Stomach (tissue), 9 donors: ENCODE results near the gene PRKCE. TPM values are rescaled to one million over a fixed set of nuclear protein-coding genes. Genes with fewer than 3 reads are reported as not detected.

Source experiments
- DNase-seq, 2 donors: peaks; one replicate each; pipeline versions ENCODE4 v3.0.0 to v3.0.0-alpha.2; 2013 to 2019
- H3K27ac ChIP-seq, 5 donors: fragments of 200-600 bp in 4 of 5; sonication (generic) in 4 of 5; one replicate each; pipeline ENCODE4 v1.5.1; 2013 to 2019; ENCODE audit warnings: mild to moderate bottlenecking in 1 of 5, moderate library complexity in 1 of 5
- H3K27me3 ChIP-seq, 3 donors: fragments of 200-600 bp; sonication (generic); one replicate each; pipeline ENCODE4 v1.5.1; 2017 to 2019; ENCODE audit warnings: mixed run types in 1 of 3
- H3K36me3 ChIP-seq, 4 donors: fragments of 200-600 bp; sonication (generic); 1 replicate in 3 of 4; 2 replicates in 1 of 4; pipeline ENCODE4 v1.5.1; 2016 to 2019
- H3K4me1 ChIP-seq, 4 donors: fragments of 200-600 bp; sonication (generic); one replicate each; pipeline ENCODE4 v1.5.1; 2016 to 2019
- H3K4me3 ChIP-seq, 4 donors: fragments of 200-600 bp; sonication (generic) in 3 of 4; one replicate each; pipeline ENCODE4 v1.5.1; 2016 to 2019; ENCODE audit warnings: mild to moderate bottlenecking in 1 of 4
- H3K9me3 ChIP-seq, 4 donors: fragments of 200-600 bp; sonication (generic); one replicate each; pipeline ENCODE4 v1.5.1; 2016 to 2019
- CTCF ChIP-seq, 7 experiments: fragments of 450-650 bp in 4 of 7; fragments of 200-600 bp in 3 of 7; sonication (generic) in 3 of 7; IDR thresholded peaks; one replicate each; pipeline ENCODE4 v1.5.1; 2016 to 2019; ENCODE audit warnings: antibody characterized with exemption in 7 of 7, control low read depth in 2 of 7, mild to moderate bottlenecking in 1 of 7
- EP300 ChIP-seq: sonication (generic); formaldehyde crosslinking; IDR thresholded peaks from one replicate; pipeline ENCODE4 v1.6.1; 2017; ENCODE audit warnings: antibody characterized with exemption
- POLR2A ChIP-seq, 4 donors: fragments of 450-650 bp; IDR thresholded peaks; one replicate each; pipeline ENCODE4 v1.6.1; 2016; ENCODE audit warnings: antibody characterized with exemption in 4 of 4, control low read depth in 2 of 4, mild to moderate bottlenecking in 1 of 4, moderate library complexity in 1 of 4
- POLR2AphosphoS5 ChIP-seq, 3 donors: sonication (generic); formaldehyde crosslinking; IDR thresholded peaks; one replicate each; pipeline ENCODE4 v1.6.1; 2016; ENCODE audit warnings: antibody characterized with exemption in 3 of 3
- WGBS, 5 donors: extraction: QIAGEN DNeasy Blood & Tissue Kit in 3 of 5; methylation state at CpG; one replicate each; pipeline versions ENCODE4 v1.1.5 to v1.1.7; 2013 to 2018; 5-methylcytosine and 5-hydroxymethylcytosine counted together
- intact Hi-C: fragments of 100-400 bp; cut with DNase I; formaldehyde crosslinking; loops from one replicate; pipeline ENCODE4 v1.15.1; 2023; ENCODE audit warnings: low total_unique reads
- polyA plus RNA-seq, 3 donors: library from polyadenylated mRNA; stranded (reverse); fragments of 200-250 nt; gene quantifications; one replicate each; pipeline ENCODE4 v1.2.3, GENCODE V29; 2013
- total RNA-seq, 5 donors: library from RNA; depleted of rRNA; stranded (reverse); fragments of >200 nt; gene quantifications; one replicate each; pipeline versions ENCODE4 v1.1.0 to v1.2.3, GENCODE V29; 2014 to 2016
- donor health status: healthy with polysubstance abuse.
- donor health status: Bipolar disorder and iron deficiency.
- donor health status: healthy.

Gene PRKCE
- total and polyA plus RNA-seq, 8 donors = 2.0 to 92.0 (median 10.0) TPM

- TF ChIP-seq EP300 (no peak), POLR2AphosphoS5 (IDR thresholded peaks at IDR 0.05) (no peak), CTCF (IDR thresholded peaks at IDR 0.05) (no peak), POLR2A (IDR thresholded peaks at IDR 0.05) (no peak)
- 53 to 87% (median 57%) methylated on average over 3 of the region's 3 CpGs for WGBS, 5 donors
- Histone ChIP-seq H3K4me3 (no peak overlapping the region), H3K4me1 (peaks cover 0 to 14% (median 6%) of the 10 kb centered on the region in 4 donors), H3K27ac (no peak overlapping the region), H3K9me3 (no peaks in the 10 kb centered on the region), H3K36me3 (peaks cover 6 to 48% (median 25%) of the 10 kb centered on the region in 4 donors), H3K27me3 (no peaks in the 10 kb centered on the region)
- no peak for DNase-seq
- intact Hi-C loops = no loop called here
These were observed 361.3 kb downstream of the PRKCE start for GRCh38 chr2:46012618-46013240.

GRCh38 chr2:46013726-46014125 lies 362.3 kb downstream of the PRKCE start:
- H3K4me3 ChIP-seq = no peak overlapping the region
- no peak for DNase-seq
- no peaks in the 10 kb centered on the region for H3K9me3 ChIP-seq
- no peaks in the 10 kb centered on the region for H3K27me3 ChIP-seq
- H3K27ac ChIP-seq = no peak overlapping the region
- H3K36me3 ChIP-seq = peaks cover 6 to 40% (median 17%) of the 10 kb centered on the region in 4 donors
- 92 to 98% (median 97%) methylated on average over 5 of the region's 5 CpGs for WGBS, 5 donors
- H3K4me1 ChIP-seq = peaks cover 0 to 14% (median 6%) of the 10 kb centered on the region in 4 donors
- intact Hi-C loops = no loop called here
- TF ChIP-seq POLR2A (IDR thresholded peaks at IDR 0.05) = no peak
- TF ChIP-seq CTCF (IDR thresholded peaks at IDR 0.05) = no peak
- TF ChIP-seq POLR2AphosphoS5 (IDR thresholded peaks at IDR 0.05) = no peak
- no peak for TF ChIP-seq EP300

- Histone ChIP-seq H3K4me3 (no peak overlapping the region), H3K4me1 (peaks cover 0 to 11% (median 5%) of the 10 kb centered on the region in 4 donors), H3K27ac (no peak overlapping the region), H3K36me3 (peaks cover 6 to 50% (median 15%) of the 10 kb centered on the region in 4 donors), H3K27me3 (no peaks in the 10 kb centered on the region), H3K9me3 (no peaks in the 10 kb centered on the region)
- TF ChIP-seq POLR2AphosphoS5 (IDR thresholded peaks at IDR 0.05) = no peak
- no peak for TF ChIP-seq POLR2A (IDR thresholded peaks at IDR 0.05)
- TF ChIP-seq EP300 = no peak
- no peak for TF ChIP-seq CTCF (IDR thresholded peaks at IDR 0.05)
- intact Hi-C loops = no loop called here
- DNase-seq = no peak
- 65 to 80% (median 75%) methylated on average over 6 of the region's 6 CpGs for WGBS, 5 donors
These were observed 363.6 kb downstream of the PRKCE start for GRCh38 chr2:46014911-46015654.

GRCh38 chr2:46015671-46016070 lies 364.2 kb downstream of the PRKCE start:
- peaks cover 6 to 55% (median 13%) of the 10 kb centered on the region in 4 donors for H3K36me3 ChIP-seq
- H3K27me3 ChIP-seq = no peaks in the 10 kb centered on the region
- no peak for DNase-seq
- WGBS, 5 donors = 67 to 75% (median 72%) methylated on average over 7 of the region's 7 CpGs
- no peak for TF ChIP-seq EP300
- TF ChIP-seq POLR2A (IDR thresholded peaks at IDR 0.05) = no peak
- TF ChIP-seq POLR2AphosphoS5 (IDR thresholded peaks at IDR 0.05) = no peak
- no peak for TF ChIP-seq CTCF (IDR thresholded peaks at IDR 0.05)
- intact Hi-C loops = no loop called here
- no peaks in the 10 kb centered on the region for H3K9me3 ChIP-seq
- H3K4me3 ChIP-seq = no peak overlapping the region
- H3K4me1 ChIP-seq = peaks cover 0 to 5% (median 2%) of the 10 kb centered on the region in 4 donors
- H3K27ac ChIP-seq = no peak overlapping the region
